ENCODE data around the gene TMEM43. TPM values are rescaled to one million over a fixed set of nuclear protein-coding genes. Genes with fewer than 3 reads are reported as not detected.
A peak's percentile ranks its signal among the peaks of the same experiment; 100 is the strongest.
"Not testable (repeated sequence)": the region's sequence is repeated elsewhere in the genome, so short reads cannot be mapped to it uniquely, and the experiment has no call there.

The TMEM43 gene
- 10 to 100 TPM; 17.5 to 37.1 TPM for total RNA-seq

- peak; percentile 92 to 99 for DNase-seq (ENCODE audit: low spot score in 2 of 2)
- peaks cover 44 to 55% of the 10 kb centered on the region in 2 donors for H3K36me3 Mint-ChIP-seq
- ATAC-seq: peak; percentile 86 to 94
- H3K27ac Mint-ChIP-seq: peak within 1 kb of the TSS; percentile 98 to 100
- no peaks in the 10 kb centered on the region for H3K9me3 Mint-ChIP-seq
These were observed at the start of gene TMEM43, which contains the start of gene CHCHD4 for GRCh38 chr3:14124615-14125192. Gene TMEM43, plus strand, starts transcription at chr3:14125052. Its CDS starts 142 bp downstream, at chr3:14125194. Gene CHCHD4, minus strand, starts transcription at chr3:14124870. Its CDS starts 194 bp downstream, at chr3:14124676.

GRCh38 chr3:14075233-14075632, 49.6 kb upstream of the TMEM43 start:
- not testable (repeated sequence) for DNase-seq (ENCODE audit: low spot score in 2 of 2); ATAC-seq; H3K27ac Mint-ChIP-seq
- Mint-ChIP-seq H3K36me3 (peaks cover 21 to 38% of the 10 kb centered on the region in 2 donors), H3K9me3 (peaks cover 6 to 17% of the 10 kb centered on the region in 2 donors)

GRCh38 chr3:14077310-14077709, 47.5 kb upstream of the TMEM43 start:
- H3K27ac Mint-ChIP-seq: peak overlapping the region in 1 of 2 donors; percentile 66
- H3K9me3 Mint-ChIP-seq: peaks cover 8 to 13% of the 10 kb centered on the region in 2 donors
- DNase-seq (ENCODE audit: low spot score in 2 of 2) (no peak), ATAC-seq (peak; percentile 56 to 79)
- H3K36me3 Mint-ChIP-seq: peaks cover 16 to 44% of the 10 kb centered on the region in 2 donors

- DNase-seq (ENCODE audit: low spot score in 2 of 2) (peak in 1 of 2 donors; percentile 12), ATAC-seq (peak; percentile 93 to 96)
- peaks cover 4 to 14% of the 10 kb centered on the region in 2 donors for H3K9me3 Mint-ChIP-seq
- peaks cover 16 to 34% of the 10 kb centered on the region in 2 donors for H3K36me3 Mint-ChIP-seq
- H3K27ac Mint-ChIP-seq: peak overlapping the region in 1 of 2 donors; percentile 29
These were observed 42.7 kb upstream of the TMEM43 start for GRCh38 chr3:14082108-14082657.

GRCh38 chr3:14087461-14087860, 37.4 kb upstream of the TMEM43 start:
- DNase-seq (ENCODE audit: low spot score in 2 of 2); ATAC-seq; H3K27ac Mint-ChIP-seq: not testable (repeated sequence)
- Mint-ChIP-seq H3K9me3 (peaks cover 5 to 27% of the 10 kb centered on the region in 2 donors), H3K36me3 (peaks cover 0 to 27% of the 10 kb centered on the region in 2 donors)

- DNase-seq (ENCODE audit: low spot score in 2 of 2); ATAC-seq; H3K27ac Mint-ChIP-seq: not testable (repeated sequence)
- Mint-ChIP-seq H3K9me3 (peaks cover 5 to 22% of the 10 kb centered on the region in 2 donors), H3K36me3 (peaks cover 0 to 23% of the 10 kb centered on the region in 2 donors)
These were observed 32.9 kb upstream of the TMEM43 start for GRCh38 chr3:14091959-14092358.

- Mint-ChIP-seq H3K27ac (no peak overlapping the region), H3K36me3 (peaks cover 0 to 18% of the 10 kb centered on the region in 2 donors), H3K9me3 (peaks cover 3 to 17% of the 10 kb centered on the region in 2 donors)
- DNase-seq (ENCODE audit: low spot score in 2 of 2): no peak
- no peak for ATAC-seq
These were observed 32.4 kb upstream of the TMEM43 start for GRCh38 chr3:14092464-14092863.

GRCh38 chr3:14093831-14094230, 31.0 kb upstream of the TMEM43 start:
- DNase-seq (ENCODE audit: low spot score in 2 of 2): no peak
- peaks cover 5 to 8% of the 10 kb centered on the region in 2 donors for H3K9me3 Mint-ChIP-seq
- no peak for ATAC-seq
- peaks cover 0 to 4% of the 10 kb centered on the region in 2 donors for H3K36me3 Mint-ChIP-seq
- H3K27ac Mint-ChIP-seq: no peak overlapping the region

GRCh38 chr3:14096742-14097141, 28.1 kb upstream of the TMEM43 start:
- ATAC-seq: no peak
- Mint-ChIP-seq H3K36me3 (no peaks in the 10 kb centered on the region), H3K9me3 (peaks cover 5 to 9% of the 10 kb centered on the region in 2 donors), H3K27ac (no peak overlapping the region)
- DNase-seq (ENCODE audit: low spot score in 2 of 2): no peak

GRCh38 chr3:14097616-14098391, 27.0 kb upstream of the TMEM43 start:
- Mint-ChIP-seq H3K36me3 (no peaks in the 10 kb centered on the region), H3K27ac (no peak overlapping the region), H3K9me3 (peaks cover 5 to 9% of the 10 kb centered on the region in 2 donors)
- ATAC-seq (no peak), DNase-seq (ENCODE audit: low spot score in 2 of 2) (no peak)

GRCh38 chr3:14109821-14110220, 15.0 kb upstream of the TMEM43 start:
- H3K9me3 Mint-ChIP-seq; DNase-seq (ENCODE audit: low spot score in 2 of 2); ATAC-seq; H3K27ac Mint-ChIP-seq: not testable (repeated sequence)
- H3K36me3 Mint-ChIP-seq: peaks cover 17 to 26% of the 10 kb centered on the region in 2 donors

- DNase-seq (ENCODE audit: low spot score in 2 of 2): no peak
- Mint-ChIP-seq H3K9me3 (no peaks in the 10 kb centered on the region), H3K36me3 (peaks cover 17 to 26% of the 10 kb centered on the region in 2 donors), H3K27ac (no peak overlapping the region)
- no peak for ATAC-seq
These were observed 14.2 kb upstream of the TMEM43 start for GRCh38 chr3:14110699-14111098.

GRCh38 chr3:14113965-14114635, 10.8 kb upstream of the TMEM43 start:
- no peak overlapping the region for H3K27ac Mint-ChIP-seq
- H3K9me3 Mint-ChIP-seq: no peaks in the 10 kb centered on the region
- H3K36me3 Mint-ChIP-seq: peaks cover 24 to 26% of the 10 kb centered on the region in 2 donors
- no peak for ATAC-seq
- DNase-seq (ENCODE audit: low spot score in 2 of 2): no peak

GRCh38 chr3:14117468-14118399, 7.1 kb upstream of the TMEM43 start:
- ATAC-seq (no peak), DNase-seq (ENCODE audit: low spot score in 2 of 2) (no peak)
- Mint-ChIP-seq H3K36me3 (peaks cover 22 to 32% of the 10 kb centered on the region in 2 donors), H3K27ac (peak overlapping the region in 1 of 2 donors; percentile 53), H3K9me3 (no peaks in the 10 kb centered on the region)

Measured in activated naive CD4-positive, alpha-beta T cell treated with anti-CD3 and anti-CD28 coated beads, Interleukin-2, amount 50 U/mL, for 72 hours (primary cell).